ENCODE results near the gene LRATD1. TPM values are rescaled to one million over a fixed set of nuclear protein-coding genes. Genes with fewer than 3 reads are reported as not detected.

Gene LRATD1
- total and polyA plus RNA-seq, 9 of the 15 experiments (the other 6 are each of a cell fraction or from before 2014, with no cell fraction given): 0.36 to 6.5 (median 2.8) TPM

DNA sequence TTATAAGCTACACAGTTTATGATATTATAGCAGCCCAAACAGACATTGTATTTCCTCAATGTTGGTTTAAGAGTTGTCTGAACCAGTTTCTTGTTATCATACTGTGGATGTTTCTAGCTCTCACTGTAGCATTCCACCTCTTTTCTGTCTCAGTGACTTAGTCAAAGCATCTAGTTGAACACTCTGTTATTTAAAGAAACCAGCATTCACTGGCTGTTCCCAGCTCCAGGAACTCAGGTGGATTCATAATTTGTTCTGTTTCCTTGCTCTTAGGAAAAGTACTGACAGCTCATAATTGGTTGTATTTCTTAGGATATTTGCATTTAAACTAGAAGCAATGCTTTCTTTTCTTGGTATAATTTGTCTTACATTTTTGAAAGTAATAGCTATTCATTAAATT is 17.5 kb downstream of the LRATD1 start:
- in situ Hi-C loops (cut with MboI): no loop called here
- H3K9me1 ChIP-seq (ENCODE audit: control insufficient read depth, insufficient read depth, low read length): no peaks in the 10 kb centered on the region
- ATAC-seq (no peak), FAIRE-seq (no peak), DNase-seq (ENCODE audit: extremely low read depth in 1 of 4, low spot score in 3 of 4) (no peak)
- no peaks in the 10 kb centered on the region for H3K36me3 ChIP-seq (ENCODE audit: control insufficient read depth, insufficient read depth, low read length)
- no peaks in the 10 kb centered on the region for H3K4me1 ChIP-seq (replicated peaks in 1 of 2; ENCODE audit: control insufficient read depth in 2 of 2, insufficient read depth in 2 of 2, low read length in 2 of 2)
- no peaks in the 10 kb centered on the region for H4K20me1 ChIP-seq (replicated peaks; ENCODE audit: control insufficient read depth, insufficient read depth, low read length)
- TF ChIP-seq CREB1 (IDR thresholded peaks at IDR 0.05): no peak
- TF ChIP-seq CREB1 (CRISPR knock-in tag; IDR thresholded peaks at IDR 0.05): no peak
- TF ChIP-seq ARNT (IDR thresholded peaks at IDR 0.05): no peak
- TF ChIP-seq, protein P1, sequence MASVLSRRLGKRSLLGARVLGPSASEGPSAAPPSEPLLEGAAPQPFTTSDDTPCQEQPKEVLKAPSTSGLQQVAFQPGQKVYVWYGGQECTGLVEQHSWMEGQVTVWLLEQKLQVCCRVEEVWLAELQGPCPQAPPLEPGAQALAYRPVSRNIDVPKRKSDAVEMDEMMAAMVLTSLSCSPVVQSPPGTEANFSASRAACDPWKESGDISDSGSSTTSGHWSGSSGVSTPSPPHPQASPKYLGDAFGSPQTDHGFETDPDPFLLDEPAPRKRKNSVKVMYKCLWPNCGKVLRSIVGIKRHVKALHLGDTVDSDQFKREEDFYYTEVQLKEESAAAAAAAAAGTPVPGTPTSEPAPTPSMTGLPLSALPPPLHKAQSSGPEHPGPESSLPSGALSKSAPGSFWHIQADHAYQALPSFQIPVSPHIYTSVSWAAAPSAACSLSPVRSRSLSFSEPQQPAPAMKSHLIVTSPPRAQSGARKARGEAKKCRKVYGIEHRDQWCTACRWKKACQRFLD (CRISPR knock-in tag; IDR thresholded peaks at IDR 0.05): no peak
- no peak for TF ChIP-seq ETS2 (tag; IDR thresholded peaks at IDR 0.05; ENCODE audit: borderline replicate concordance, poor library complexity, severe bottlenecking)
- TF ChIP-seq ZNF217 (CRISPR knock-in tag; IDR thresholded peaks at IDR 0.05): no peak
- no peak for TF ChIP-seq FOXJ2 (tag; IDR thresholded peaks at IDR 0.05)
- no peak for TF ChIP-seq KLF16 (IDR thresholded peaks at IDR 0.05)
- TF ChIP-seq, protein P2, sequence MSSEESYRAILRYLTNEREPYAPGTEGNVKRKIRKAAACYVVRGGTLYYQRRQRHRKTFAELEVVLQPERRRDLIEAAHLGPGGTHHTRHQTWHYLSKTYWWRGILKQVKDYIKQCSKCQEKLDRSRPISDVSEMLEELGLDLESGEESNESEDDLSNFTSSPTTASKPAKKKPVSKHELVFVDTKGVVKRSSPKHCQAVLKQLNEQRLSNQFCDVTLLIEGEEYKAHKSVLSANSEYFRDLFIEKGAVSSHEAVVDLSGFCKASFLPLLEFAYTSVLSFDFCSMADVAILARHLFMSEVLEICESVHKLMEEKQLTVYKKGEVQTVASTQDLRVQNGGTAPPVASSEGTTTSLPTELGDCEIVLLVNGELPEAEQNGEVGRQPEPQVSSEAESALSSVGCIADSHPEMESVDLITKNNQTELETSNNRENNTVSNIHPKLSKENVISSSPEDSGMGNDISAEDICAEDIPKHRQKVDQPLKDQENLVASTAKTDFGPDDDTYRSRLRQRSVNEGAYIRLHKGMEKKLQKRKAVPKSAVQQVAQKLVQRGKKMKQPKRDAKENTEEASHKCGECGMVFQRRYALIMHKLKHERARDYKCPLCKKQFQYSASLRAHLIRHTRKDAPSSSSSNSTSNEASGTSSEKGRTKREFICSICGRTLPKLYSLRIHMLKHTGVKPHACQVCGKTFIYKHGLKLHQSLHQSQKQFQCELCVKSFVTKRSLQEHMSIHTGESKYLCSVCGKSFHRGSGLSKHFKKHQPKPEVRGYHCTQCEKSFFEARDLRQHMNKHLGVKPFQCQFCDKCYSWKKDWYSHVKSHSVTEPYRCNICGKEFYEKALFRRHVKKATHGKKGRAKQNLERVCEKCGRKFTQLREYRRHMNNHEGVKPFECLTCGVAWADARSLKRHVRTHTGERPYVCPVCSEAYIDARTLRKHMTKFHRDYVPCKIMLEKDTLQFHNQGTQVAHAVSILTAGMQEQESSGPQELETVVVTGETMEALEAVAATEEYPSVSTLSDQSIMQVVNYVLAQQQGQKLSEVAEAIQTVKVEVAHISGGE (CRISPR knock-in tag; IDR thresholded peaks at IDR 0.05): no peak
- no peak for TF ChIP-seq KDM2B (CRISPR knock-in tag; IDR thresholded peaks at IDR 0.05)
- H3K79me2 ChIP-seq (ENCODE audit: control insufficient read depth, insufficient read depth, low read length): no peaks in the 10 kb centered on the region
- POLR2A ChIA-PET: no interaction called here
- no TSS peak for BruUV-seq (replicated peaks)
- H2AFZ ChIP-seq (ENCODE audit: low read depth, low read length): no peak overlapping the region
- CTCF ChIA-PET (ENCODE audit: low intra/inter-chr PET ratio): no interaction called here
- H3K9me3 ChIP-seq (replicated peaks; ENCODE audit: control insufficient read depth, insufficient read depth, low read depth, low read length): no peaks in the 10 kb centered on the region
- no peak overlapping the region for H3K4me3 ChIP-seq
- H3K9ac ChIP-seq (ENCODE audit: insufficient read depth in 1 of 2, low read depth in 2 of 2, low read length in 2 of 2): no peak overlapping the region
- no peak overlapping the region for H3K4me2 ChIP-seq (ENCODE audit: insufficient read depth, low read length)
- no peak overlapping the region for H3K27ac ChIP-seq (ENCODE audit: extremely low read depth, low read depth, low read length)
- H3K27me3 ChIP-seq (ENCODE audit: control insufficient read depth in 2 of 2, insufficient read depth in 2 of 2, low read length in 2 of 2): no peaks in the 10 kb centered on the region
- intact Hi-C loops (cut with micrococcal nuclease): no loop called here

All from K562 (cell line).